Right atrium auricular region (tissue), 2 donors: Measurements from ENCODE around the gene MYBPC2. TPM values are rescaled to one million over a fixed set of nuclear protein-coding genes. Genes with fewer than 3 reads are reported as not detected.

Experiments used
- DNase-seq: peaks from one replicate; pipeline ENCODE4 v3.0.0-alpha.2; 2019; ENCODE audit warnings: low spot score
- H3K27ac ChIP-seq, 2 donors: fragments of 200-600 bp; sonication (generic); 1 replicate in 1 of 2; 2 replicates in 1 of 2; pipeline ENCODE4 v1.5.1; 2016 to 2019
- H3K27me3 ChIP-seq, 2 donors: fragments of 200-600 bp; sonication (generic); one replicate each; pipeline versions ENCODE4 v1.5.1 to v1.6.0; 2017 to 2019
- H3K36me3 ChIP-seq: fragments of 200-600 bp; sonication (generic); one replicate; pipeline ENCODE4 v1.5.1; 2016
- H3K4me1 ChIP-seq, 2 donors: fragments of 200-600 bp; sonication (generic); one replicate each; pipeline versions ENCODE4 v1.5.1 to v1.6.0; 2017 to 2019
- H3K4me3 ChIP-seq, 2 donors: fragments of 200-600 bp; sonication (generic); 1 replicate in 1 of 2; 2 replicates in 1 of 2; pipeline ENCODE4 v1.5.1; 2017 to 2019; ENCODE audit warnings: mild to moderate bottlenecking in 1 of 2, moderate library complexity in 1 of 2
- H3K9me3 ChIP-seq, 2 donors: fragments of 200-600 bp; sonication (generic); one replicate each; pipeline ENCODE4 v1.5.1; 2019
- CTCF ChIP-seq, 2 donors: fragments of 200-600 bp; sonication (generic); IDR thresholded peaks; one replicate each; pipeline ENCODE4 v1.5.1; 2019; ENCODE audit warnings: antibody characterized with exemption in 2 of 2
- total RNA-seq, 2 donors: library from RNA; depleted of rRNA; stranded (reverse); fragments of >200 nt; gene quantifications; one replicate each; pipeline ENCODE4 v1.1.0, GENCODE V29; 2016

Gene MYBPC2
- total RNA-seq, 2 donors from 2014 or later, result not detected

GRCh38 chr19:50398675-50399367 lies 33.9 kb upstream of the MYBPC2 start:
- H3K27me3 ChIP-seq, result no peaks in the 10 kb centered on the region
- DNase-seq, result no peak
- peaks cover 8% of the 10 kb centered on the region for H3K36me3 ChIP-seq
- H3K9me3 ChIP-seq, result no peaks in the 10 kb centered on the region
- no peak for TF ChIP-seq CTCF (IDR thresholded peaks at IDR 0.05)
- no peaks in the 10 kb centered on the region for H3K4me1 ChIP-seq
- no peak overlapping the region for H3K27ac ChIP-seq
- H3K4me3 ChIP-seq, result no peak overlapping the region

- Histone ChIP-seq H3K36me3 (peaks cover 8% of the 10 kb centered on the region), H3K27me3 (no peaks in the 10 kb centered on the region), H3K4me1 (no peaks in the 10 kb centered on the region), H3K9me3 (no peaks in the 10 kb centered on the region), H3K27ac (no peak overlapping the region), H3K4me3 (no peak overlapping the region)
- DNase-seq, result no peak
- TF ChIP-seq CTCF (IDR thresholded peaks at IDR 0.05), result no peak
These were observed 33.3 kb upstream of the MYBPC2 start for GRCh38 chr19:50399368-50399745.

- no peak for DNase-seq
- no peaks in the 10 kb centered on the region for H3K4me1 ChIP-seq
- no peaks in the 10 kb centered on the region for H3K9me3 ChIP-seq
- H3K27me3 ChIP-seq, result no peaks in the 10 kb centered on the region
- TF ChIP-seq CTCF (IDR thresholded peaks at IDR 0.05), result no peak
- H3K36me3 ChIP-seq, result peaks cover 8% of the 10 kb centered on the region
- H3K27ac ChIP-seq, result no peak overlapping the region
- no peak overlapping the region for H3K4me3 ChIP-seq
These were observed 30.9 kb upstream of the MYBPC2 start for GRCh38 chr19:50401605-50402450.

GRCh38 chr19:50402544-50403301 lies 30.0 kb upstream of the MYBPC2 start:
- no peak for DNase-seq
- Histone ChIP-seq H3K36me3 (peaks cover 8% of the 10 kb centered on the region), H3K4me3 (no peak overlapping the region), H3K27ac (no peak overlapping the region), H3K9me3 (no peaks in the 10 kb centered on the region), H3K27me3 (no peaks in the 10 kb centered on the region), H3K4me1 (no peaks in the 10 kb centered on the region)
- TF ChIP-seq CTCF (IDR thresholded peaks at IDR 0.05), result no peak

GRCh38 chr19:50406156-50406820 lies 26.4 kb upstream of the MYBPC2 start:
- Histone ChIP-seq H3K9me3 (no peaks in the 10 kb centered on the region), H3K27ac (no peak overlapping the region), H3K27me3 (no peaks in the 10 kb centered on the region), H3K4me1 (no peaks in the 10 kb centered on the region), H3K36me3 (peaks cover 18% of the 10 kb centered on the region), H3K4me3 (no peak overlapping the region)
- TF ChIP-seq CTCF (IDR thresholded peaks at IDR 0.05), result no peak
- DNase-seq, result no peak
